ENCODE measurements around the gene FN3KRP.

- no peak for TF ChIP-seq REST (IDR thresholded peaks at IDR 0.05; ENCODE audit: insufficient read depth in 1 of 2, low read depth in 2 of 2, low read length in 2 of 2)
- TF ChIP-seq TAF1 (IDR thresholded peaks at IDR 0.05; ENCODE audit: borderline replicate concordance, insufficient read depth, low read length): no peak
- no peak for TF ChIP-seq POLR2AphosphoS5 (IDR thresholded peaks at IDR 0.05; ENCODE audit: low read depth, low read length)
- TF ChIP-seq SIN3A (IDR thresholded peaks at IDR 0.05; ENCODE audit: borderline replicate concordance, insufficient read depth, low read length): no peak
Measured at GRCh38 chr17:82694647-82695046, 21.9 kb upstream of the FN3KRP start.
